NCI-H1694 (cell line): ENCODE data around the gene ZFYVE28.
A peak's percentile ranks its signal among the peaks of the same experiment; 100 is the strongest.
"Not testable (repeated sequence)": the region's sequence is repeated elsewhere in the genome, so short reads cannot be mapped to it uniquely, and the experiment has no call there.

Source experiments
- DNase-seq: peaks from one replicate; lab custom pipeline; 2025; lab: John Stamatoyannopoulos, UW

ZFYVE28 gene

DNA sequence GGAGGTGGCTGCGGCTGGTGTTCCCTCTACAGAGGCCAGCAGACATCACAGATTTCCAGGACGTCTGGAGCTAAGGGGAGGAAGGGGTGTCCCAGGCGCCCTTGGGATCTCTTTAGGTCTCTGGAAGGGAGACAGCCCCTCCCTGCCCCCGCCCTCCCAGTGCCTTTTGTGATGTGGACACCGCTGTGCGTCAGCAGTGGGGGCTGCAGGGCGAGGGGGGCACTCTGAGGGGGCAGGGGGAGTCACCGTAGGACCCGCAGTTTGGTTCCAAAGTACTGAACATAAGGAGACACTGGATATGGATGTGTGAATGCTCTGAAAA is 130.9 kb downstream of the ZFYVE28 start:
- DNase-seq = no peak

DNA sequence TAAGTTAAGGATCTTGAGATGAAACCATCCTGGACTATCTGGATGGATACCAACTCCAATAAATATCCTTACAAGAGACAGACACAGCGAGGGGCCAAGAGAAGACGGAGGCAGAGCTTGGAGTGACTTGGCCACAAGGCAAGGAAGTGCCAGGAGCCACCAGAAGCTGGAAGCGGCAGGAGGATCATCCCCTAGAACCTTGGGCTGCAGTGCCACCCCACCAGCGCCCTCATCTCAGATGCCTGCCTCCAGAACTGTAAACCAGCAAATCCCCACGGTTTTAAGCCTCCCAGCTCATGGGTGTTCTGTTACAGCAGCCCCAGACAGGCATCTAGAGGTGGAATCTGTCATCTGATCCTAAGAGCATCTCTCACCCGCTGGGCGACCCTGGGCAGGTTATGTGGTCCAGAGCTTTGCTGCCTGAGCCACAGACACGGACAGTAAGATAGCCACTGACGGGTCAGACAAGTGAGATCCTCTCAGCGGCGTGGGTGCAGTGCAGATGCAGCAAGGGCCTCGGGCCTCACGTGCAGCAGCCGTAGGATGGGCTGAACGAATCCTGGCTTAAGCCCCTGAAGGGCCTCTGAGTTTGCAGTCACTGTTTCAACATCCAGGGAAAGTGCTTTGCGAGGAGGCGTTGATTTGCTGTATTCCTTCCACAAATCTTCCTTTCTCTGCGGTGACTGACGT is 131.4 kb downstream of the ZFYVE28 start:
- DNase-seq = no peak

DNA sequence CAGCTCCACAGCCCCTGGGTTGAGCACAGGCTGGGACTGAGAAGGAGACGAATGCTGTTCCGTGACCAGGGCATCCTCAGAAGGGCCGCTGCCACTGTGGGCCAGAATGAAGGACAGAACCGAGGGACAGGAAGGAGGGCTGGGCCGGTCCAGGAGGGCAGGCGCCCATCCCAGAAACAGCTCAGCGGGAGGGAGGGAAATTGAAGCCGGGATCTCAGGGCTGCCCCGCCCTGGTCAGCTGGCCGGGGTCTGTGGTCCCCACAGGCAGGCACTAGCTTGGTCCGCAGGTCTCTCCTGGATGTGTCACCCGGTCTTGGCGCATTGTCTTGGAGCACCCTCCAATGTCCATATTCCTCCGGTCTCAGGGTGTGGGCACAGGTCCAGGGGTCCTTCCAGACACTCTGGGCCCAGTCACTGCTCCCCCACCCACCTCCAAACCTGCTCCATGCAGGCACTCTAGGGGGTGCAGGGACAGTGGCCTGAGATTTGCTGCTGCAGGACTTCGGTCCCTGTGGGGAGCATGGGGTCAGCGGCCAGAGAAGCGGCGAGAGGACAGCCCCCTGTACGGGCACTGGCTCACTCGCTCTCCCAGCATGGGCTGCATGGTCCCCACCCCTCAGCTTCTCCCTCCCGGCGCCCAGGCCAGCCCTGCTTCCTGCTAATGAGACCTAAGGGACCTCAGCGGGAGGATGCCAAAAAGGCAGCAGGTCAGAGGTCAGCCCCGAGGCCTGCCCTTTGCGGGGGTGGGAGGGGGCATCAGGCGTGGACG is 132.6 kb downstream of the ZFYVE28 start:
- DNase-seq = no peak

DNA sequence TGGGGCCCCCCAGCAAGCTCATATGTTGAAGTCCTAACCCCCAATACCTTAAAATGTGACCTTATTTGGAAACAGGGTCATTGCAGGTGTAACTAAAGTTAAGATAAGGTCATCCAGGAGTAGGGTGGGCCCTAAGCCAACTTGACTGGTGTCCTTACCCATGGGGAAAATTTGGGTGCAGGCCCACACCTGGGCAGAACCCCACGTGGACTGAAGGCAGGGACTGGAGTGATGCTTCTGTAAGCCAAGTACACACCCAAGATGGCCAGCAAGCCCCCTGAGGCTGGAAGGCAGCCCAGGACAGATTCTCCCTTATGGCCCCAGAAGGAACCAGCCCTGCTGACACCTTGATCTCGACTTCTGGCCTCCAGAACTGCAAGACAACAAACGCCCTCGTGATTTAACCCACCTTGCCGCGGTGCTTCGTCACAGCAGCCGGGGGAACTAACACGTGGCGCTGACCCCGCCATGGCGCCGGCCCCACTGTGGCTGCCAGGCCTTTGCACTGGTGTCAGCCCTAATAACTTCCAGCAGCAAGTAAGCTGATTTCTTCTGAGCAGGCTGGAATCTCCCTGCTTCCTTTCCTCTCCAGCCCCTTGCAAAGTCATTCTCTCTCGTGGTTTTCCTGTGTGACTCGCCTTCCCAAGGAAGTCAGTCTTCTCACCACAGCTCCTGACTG is 133.4 kb downstream of the ZFYVE28 start:
- DNase-seq = no peak

DNA sequence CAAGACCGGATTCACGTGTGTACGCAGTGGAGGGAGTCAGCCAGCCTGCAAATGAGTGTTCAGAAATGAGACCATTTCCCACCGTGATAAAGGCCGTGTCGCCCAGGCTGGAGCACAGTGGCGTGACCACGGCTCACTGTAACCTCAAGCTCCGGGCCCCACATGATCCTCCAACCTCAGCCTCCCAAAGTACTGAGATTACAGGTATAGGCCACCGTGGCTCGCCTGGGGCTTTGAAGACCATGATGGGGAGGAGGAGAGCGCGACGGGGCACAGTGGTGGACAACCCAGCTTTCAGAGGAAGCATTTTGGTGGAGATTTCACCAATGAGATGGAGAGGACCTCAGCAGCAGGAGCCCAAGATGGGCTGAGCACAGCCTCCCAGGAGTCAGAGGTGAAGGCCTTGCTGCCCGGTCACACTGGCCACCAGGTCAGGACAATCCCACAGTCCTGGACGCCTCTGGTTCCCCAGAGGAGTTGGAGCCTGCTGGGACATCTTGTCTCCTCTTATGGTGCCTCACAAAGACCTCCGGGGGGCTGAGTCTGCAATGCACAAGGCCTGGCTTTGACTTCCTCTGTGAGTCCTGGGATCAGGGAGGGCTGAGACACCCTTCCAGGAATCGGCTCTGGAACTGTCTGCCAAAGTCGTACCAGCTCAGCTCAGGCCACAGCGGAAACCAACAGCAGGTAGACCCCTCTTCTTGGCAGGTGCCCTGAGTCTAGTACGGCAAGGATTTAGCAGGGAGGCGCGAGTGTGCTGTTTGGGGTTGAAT is 134.1 kb downstream of the ZFYVE28 start:
- no peak for DNase-seq

DNA sequence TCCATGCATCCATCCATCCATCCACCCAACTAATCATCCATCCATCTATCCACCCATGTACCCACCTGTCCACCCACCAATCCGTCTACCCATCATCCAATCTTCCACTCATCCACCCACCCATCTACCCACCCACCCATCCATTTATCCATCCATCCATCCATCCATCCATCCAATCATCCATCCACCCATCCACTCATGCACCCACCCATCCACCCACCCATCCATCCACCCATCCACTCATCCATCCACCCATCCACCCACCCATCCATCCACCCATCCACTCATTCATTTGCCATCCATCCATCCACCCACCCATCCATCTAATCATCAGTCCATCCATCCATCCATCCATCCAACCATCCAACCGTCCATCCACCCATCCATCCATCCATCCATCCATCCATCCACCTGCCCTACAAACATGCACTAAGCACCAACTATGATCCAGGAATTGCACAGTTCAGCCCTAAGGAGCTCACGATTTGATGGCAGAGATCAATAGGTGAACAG is 135.2 kb downstream of the ZFYVE28 start:
- no peak for DNase-seq

DNA sequence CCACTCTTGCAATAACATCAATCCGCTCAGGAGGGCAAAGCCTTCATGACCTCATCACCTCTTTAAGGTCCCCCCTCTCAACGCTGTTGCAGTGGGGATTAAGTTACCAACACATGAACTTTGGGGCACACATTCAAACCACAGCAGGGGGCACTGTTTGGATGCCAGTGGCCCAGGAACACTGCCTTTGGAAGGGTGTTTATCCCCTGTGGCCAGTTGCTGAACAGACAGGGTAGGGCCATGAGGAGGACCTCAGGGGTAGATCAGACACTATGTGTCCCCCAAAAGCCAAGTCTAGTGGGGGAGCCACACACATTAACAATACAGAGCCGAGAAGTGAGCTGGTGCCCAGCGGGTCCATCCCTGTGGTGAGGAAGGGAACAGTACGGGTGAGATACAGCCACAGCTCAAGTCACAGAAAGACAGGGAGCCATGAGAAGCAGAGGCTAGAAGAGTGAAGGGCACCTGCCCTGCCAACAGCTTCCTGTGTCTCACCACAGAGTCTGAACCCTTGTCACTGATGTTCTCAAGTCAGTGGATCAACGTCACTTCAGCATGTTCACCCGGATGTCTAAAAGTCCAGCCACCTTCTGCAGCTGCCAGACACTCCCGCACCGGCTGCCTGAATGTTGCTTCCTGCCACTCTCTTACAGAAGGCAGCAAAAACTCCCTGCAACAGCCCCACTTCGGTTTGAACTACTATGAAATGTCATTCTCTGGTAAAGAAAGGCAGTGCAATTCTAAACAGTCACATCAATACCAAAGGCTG is 136.7 kb downstream of the ZFYVE28 start:
- no peak for DNase-seq

DNA sequence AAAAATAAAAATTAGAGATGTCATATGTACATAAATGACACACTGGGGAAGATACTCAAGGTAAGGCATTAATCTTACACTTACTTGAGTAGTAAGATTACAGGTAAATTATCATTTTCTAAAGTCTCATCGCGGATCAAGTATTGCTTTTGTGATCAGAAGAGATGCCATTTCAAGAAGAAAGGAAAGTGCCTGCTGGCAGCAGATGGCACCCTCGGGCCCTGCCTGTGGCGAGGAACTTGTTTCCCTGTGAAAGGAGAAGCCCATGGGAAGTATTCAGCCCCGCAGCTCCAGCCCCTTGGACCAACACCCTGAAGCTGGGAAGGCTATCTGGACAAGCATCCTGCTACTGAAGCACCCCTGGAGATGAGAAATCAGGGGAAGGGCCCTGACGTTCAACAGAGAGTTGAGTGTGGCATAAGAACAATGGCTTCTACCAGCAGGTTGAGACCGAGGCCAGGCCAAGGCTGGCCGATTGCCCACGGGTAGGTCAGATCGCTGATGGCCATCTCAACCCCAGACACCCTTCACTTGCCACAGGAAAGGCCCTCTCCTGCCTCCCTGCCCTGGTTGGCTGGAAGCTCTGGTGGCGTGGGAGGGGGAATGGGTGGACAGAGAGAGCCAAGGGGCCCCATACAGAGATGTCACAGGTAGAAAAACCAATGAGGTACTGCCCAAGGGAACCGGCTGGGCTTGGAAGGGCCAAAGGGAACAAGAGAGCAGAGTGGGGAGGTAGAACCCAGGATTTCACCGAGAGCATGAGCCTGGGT is 137.7 kb downstream of the ZFYVE28 start:
- no peak for DNase-seq

DNA sequence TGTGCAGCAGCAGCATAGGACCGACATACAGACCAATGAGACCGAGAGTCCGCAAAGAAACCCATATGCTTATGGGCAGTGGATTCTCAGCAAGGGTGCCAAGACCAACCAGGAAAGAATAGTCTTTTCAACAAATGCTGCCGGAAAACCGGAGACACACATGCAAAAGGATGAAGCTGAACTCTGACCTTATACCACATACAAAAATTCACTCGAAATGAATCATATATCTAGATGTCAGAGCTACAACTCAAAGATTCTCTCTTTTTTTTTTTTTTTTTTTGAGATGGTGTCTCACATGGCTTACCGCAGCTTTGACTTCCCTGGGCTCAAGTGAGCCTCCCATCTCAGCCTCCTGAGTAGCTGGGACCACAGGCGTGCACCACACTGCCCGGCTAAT is 140.5 kb downstream of the ZFYVE28 start:
- DNase-seq = no peak

DNA sequence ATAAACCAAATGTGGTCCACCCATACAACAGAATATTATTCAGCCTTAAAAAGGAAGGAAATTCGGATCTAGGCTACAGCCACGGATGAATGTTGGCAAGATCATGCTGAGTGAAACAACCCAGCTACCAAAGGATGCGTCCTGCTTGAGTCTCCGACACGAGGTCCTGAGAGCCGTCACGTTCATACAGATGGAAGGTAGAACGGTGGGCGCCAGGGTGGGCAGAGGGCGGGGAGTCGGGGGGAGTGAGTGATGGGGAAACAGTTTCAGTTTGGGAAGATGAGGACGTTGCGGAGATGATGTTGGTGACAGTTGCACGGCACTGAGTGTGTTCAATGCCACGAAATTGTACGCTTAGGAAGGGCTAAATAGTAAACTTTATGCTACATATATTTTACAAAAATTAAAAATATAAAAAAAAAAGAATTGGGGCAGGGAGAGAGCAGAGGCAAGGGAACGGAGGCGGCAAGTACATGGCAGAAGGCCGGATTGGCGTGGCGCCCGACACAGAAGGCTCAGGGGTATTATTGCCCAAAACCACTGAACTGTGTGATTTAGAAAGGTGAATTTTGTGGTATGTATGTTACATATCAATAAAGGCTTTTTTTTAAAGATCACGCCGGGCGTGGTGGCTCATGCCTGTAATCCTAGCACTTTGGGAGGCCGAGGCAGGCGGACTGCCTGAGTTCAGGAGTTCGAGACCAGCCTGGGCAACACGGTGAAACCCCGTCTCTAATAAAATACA is 141.7 kb downstream of the ZFYVE28 start:
- DNase-seq = peak; percentile 40

DNA sequence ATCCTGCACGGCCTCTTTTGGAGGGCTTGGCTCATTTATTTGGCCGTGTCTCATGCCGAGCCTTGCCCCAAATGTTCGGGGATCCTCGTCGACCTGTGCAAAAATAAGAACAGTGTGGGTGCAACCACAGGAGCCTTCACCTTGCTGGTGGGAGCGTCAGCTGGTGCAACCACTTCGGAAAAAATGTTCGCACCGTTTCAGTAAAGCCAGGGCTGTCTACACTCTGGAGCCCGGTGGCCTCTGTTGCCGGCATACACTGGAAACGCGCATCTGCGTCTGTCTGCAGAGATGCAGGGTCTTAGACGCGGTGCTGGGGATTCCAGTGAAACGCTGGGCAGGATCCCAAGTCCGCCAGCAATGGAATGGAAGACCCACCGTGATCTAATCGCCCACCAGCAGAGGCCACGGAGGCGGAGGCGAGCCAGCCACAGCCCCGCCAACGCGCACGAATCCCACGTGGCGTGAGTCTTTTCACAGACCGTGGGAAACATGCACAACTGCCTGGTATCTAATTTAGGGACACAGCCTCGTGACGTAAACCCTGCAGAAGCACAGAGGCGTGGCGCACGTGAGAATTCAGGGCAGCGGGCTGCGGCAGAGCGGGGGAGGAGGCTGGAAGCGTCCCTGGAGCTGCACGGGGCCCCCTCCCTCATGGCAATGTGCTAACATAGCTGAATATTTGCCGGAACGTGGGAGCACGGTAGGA is 142.7 kb downstream of the ZFYVE28 start:
- DNase-seq = no peak

DNA sequence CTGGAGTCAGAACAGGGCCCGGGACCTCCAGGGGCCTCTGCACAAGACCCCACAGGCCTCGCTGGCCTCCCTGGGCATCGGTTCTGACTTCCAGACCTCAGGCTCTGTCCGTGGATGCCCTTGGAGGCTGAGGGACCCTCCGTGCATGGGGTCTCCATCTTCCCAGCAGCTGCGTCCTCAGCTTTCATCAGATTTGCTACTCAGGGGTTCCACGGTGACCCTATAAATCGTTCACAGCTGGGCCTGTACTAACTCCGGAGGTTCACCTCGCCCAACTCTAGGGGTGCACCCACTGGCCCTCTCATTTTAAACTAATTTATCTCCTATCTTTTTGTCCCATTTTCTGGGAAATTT is 143.4 kb downstream of the ZFYVE28 start:
- DNase-seq = not testable (repeated sequence)

DNA sequence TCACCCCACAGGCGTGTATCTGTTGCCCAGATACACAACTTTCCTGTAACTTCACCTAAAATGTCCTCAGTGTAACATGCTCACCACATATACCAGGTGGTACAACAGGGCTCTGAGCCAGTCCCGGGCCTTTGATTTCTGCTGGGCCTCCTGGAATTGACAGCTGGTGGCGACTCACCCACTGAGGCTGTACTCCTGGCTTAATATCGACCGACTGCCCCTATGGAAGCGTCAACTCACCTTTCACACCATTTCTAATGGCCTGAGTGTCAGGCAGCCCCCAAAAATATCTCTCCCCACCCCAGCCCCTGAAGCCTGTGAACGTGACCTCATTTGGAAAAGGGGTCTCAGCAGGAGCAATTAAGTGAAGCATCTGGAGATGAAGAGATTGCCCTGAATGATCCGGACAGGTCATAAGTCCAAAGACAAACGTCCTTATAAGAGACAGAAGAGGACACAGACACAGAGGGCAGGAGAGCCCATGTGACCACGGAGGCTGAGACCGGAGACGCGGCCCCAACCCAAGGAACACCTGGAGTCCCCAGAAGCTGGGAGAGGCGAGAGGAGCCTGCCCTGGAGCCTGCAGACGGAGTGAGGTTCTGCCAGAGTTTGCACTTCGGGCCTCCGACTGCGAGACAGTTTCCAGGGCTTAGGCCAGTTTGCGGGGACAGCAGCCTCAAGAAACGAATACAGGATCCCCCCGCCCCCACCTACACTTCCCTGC is 144.0 kb downstream of the ZFYVE28 start:
- DNase-seq = peak; percentile 36

DNA sequence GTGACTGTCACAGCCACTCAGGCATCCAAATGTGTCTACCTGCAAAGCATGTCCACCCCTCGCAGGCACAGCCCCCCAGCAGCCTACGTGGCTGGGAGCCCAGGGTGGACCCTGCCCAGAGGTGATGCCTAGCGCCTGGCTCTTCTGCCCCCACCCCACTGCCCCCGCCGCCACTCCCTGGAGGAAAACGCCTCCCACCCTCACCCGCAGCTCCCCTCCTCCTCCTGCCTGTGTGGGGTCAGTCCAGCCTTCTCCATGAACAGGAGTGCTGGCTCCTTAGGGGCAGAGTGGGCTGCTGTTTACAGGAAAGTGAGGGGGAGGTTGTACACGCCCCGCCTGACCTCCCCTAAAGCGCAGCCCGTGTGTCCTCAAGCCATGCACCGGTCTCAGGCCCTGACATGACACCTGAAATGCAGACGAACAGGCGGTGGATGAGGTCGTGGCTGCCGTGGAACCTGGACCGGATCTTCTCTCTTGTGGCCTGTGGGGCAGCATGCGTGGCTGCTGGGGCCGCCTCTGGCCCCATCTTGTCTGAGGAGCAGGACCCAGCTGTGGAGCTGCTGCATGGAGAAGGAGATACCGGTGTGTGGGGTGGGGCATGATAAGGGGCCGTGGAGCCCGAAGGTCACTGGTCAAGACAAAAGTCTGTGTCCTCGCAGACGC is 144.7 kb downstream of the ZFYVE28 start:
- DNase-seq = no peak

DNA sequence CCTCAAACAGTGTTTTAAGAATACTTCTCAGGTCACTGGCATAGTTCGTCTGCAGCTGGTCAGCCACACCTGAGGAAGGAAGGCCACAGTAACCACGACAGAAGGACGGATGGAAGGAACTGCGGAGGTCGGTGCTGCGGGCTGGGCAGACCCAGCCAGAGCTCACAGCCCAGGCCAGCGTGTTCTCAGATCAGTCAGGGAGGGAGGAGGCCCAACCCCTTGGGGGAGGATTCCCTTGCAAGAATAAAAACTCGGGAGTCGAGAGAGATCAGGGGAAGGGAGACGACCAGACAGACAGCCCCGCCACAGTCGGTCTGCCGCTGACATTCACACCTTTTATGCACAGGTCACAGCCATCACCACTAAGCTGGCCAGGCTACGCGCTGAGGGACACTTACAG is 145.2 kb downstream of the ZFYVE28 start:
- no peak for DNase-seq

DNA sequence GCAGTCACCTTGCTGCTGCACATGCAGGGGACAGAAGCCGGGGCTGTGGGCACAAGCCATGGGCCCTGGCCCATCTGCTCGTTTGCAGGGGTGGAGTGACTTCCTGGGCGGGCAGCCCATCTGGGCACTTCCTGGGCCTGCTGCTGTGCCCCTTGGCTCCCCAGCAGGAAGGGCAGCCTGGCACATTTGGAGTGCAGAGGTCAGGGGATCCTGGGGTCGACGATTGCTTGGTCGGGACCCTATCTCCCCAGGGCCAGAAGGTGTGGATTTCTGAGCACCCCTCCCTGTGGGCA is 145.7 kb downstream of the ZFYVE28 start:
- DNase-seq = no peak

DNA sequence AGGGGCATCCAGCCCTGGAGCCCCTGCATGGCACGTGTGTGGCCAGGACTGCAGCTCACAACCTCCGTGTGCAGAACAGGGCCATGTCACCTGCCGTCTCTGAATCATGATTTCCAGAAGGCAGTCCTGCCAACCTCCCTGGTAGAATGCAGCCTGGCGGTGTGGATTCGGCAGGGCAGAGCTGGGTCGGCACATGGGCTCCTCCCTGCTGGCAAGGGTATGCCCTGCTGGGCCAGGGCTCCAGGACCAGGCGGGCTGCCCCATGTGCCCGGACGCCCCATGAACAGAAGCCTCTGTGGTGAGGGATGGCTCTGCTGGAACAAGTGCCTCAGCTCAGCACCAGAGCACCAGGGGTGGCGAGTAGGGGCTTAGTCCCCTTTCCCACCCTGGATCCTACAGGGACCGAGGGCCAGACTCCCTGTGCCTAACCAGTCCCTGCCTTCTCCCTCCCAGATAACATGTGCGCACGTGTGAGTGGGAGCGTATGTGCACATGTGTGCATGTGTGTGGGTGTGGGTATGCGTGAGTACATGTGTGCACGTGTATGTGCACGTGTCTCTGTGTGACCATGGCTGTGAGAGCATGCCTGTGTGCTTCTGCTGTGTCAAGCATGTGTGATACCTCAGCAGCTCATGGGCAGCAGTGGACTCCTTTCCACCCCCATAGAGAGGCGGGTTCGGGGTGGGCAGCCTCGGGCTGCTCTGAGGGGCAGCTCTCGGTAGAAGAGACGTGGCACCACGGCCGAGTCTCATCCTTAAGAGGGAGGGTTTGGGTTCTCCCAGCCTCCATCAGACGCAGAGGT is 146.2 kb downstream of the ZFYVE28 start:
- no peak for DNase-seq
